NCI-H2029 (cell line): Measurements from ENCODE around the gene LRTM2.
A peak's percentile ranks its signal among the peaks of the same experiment; 100 is the strongest.

Experiments used
- DNase-seq: peaks from one replicate; lab custom pipeline; 2025; lab: John Stamatoyannopoulos, UW

LRTM2 gene

GRCh38 chr12:1820191-1820895 is at the start of gene LRTM2:
Gene LRTM2, plus strand, starts transcription at chr12:1820565. Its CDS starts 7,584 bp downstream, at chr12:1828149.
- no peak for DNase-seq

DNA sequence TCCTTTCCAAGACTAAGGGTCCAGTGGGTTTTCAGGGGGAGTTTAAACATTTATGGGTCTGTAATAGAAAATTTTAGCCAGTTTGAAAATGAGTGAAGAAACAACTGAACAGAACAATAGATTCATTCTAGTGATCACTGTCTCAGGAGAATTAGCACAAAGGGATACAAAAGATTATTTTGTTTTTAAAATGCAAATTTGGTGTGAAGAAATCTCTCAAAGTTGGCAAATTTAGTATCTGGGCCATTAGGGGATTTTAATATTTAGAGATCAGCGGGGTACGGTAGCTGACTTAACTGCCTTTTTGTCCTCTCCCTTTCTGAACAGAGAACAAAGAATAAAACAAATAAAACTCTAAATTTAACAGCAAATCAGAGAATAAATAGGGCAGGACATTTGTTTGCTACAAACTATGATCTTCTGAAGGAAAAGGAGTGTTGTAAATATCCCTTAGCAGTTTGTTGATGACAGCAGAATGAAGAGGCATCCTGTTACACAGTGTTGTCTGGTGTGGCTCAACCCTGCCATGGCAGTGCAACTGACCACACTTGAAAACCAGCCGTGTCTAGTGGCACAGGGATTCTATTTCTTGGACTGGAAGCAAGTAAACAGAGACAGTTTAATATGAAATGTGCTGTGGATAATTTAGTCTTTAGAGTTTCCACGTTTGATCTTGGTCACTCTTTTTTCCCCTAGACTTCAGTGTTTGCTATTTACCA is 46.3 kb upstream of the LRTM2 start:
- peak; percentile 26 for DNase-seq

DNA sequence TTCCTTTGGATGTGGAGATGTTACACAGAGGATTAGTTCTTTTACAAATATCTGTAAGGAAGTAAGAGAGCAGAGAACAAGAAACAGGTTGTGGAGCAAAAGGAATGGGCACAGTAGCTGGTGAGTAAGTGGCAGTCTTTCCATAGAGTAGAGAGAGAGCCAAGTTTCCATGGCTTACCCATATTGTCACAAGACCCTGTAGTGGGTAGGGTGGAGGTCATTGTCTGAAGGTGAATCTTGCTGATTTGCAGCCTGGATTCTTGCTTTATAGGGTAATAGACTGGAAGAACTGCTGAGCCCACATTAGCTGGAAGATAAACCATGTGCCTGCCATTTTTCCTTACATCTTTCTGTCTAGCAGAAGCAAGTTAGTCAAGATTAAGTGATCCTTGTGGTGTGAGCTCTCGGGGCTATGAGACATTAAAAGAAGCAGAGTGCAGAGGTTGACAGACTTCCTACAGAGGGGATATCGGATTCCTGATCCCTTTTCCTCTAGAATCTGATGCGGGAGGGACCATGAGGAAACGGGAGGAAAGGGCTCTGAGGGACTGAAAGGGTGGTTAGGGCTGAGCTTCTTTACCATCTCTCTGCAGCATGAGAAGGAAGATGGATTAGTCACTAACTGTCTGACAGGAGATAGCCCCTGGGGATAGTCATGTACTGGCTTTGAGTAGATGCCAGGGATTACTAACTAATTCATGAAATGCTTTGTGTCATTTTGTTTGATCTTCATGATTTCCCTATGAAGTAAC is 44.0 kb upstream of the LRTM2 start:
- no peak for DNase-seq

DNA sequence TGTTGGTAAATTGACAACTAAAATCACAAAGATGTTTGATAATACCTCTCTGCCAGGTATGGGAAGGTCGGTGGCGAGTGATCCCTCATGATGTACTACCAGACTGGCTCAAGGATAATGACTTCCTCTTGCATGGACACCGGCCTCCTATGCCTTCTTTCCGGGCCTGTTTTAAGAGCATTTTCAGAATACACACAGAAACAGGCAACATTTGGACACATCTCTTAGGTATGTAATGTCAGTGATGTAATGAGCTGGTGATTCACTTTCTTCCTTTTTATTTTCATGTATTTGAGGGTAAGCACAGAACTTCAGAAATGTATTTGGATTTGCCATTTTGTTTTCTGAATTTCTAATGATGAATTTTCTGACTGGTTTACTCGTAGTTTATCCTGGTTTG is 42.6 kb upstream of the LRTM2 start:
- no peak for DNase-seq

GRCh38 chr12:1778911-1779310 is 41.5 kb upstream of the LRTM2 start:
- no peak for DNase-seq

DNA sequence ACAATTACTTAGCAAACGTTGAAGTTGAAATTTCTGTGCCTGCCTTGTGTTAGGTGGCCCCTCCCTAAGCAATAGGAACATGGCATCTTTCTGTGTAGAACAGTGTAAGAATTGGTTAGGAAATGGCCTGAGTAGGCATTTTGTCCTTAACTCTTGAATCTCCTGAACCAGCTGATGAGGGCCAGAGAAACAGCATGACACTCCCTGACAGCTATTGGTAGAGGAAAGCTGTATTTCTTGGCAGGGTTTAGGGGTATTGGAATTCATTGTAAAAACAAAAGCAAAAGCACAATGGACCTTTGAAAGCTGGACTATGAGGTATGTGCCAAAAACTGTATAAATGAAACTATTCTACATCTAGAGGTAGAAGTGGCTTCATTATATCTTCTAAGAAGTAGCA is 40.6 kb upstream of the LRTM2 start:
- DNase-seq = no peak

DNA sequence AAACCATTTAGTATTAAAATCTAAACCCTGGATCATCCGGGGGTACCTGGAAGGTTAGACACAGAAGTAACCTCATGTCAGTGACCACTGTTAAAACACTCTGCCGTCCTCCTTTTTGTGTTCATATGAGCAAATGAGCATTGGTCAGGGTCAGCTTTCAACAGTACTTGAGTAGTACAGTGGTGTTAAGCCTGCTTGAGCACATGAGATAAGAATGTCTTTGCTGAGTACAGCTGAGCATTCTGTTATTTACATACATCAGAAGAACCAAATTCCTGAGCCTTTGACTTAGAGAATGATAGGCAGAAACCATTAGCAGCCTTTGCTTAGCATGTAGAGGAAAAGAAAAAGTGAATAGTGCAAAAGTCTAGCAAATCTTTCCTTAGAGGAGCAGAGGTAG is 38.6 kb upstream of the LRTM2 start:
- DNase-seq = no peak

GRCh38 chr12:1782215-1782614 is 38.1 kb upstream of the LRTM2 start:
- no peak for DNase-seq

DNA sequence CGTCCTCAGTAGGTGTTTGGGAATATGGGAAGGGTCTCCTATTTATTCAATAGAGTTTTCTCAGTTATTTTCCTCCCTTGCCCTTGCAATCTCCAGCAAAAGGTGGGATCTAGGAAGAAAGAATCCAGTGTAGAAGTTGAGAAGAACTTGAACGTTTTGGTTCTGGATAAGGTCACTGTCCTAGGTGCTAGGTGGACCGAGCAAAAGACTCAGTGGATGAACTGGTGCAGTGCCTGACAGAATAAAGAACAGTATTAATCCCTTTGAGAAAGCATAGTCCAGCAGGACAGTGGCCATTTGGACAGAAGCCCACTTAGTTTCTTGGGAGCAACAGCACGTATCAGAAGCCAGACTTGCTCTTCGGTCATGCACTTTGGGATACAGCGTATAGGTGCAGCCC is 32.7 kb upstream of the LRTM2 start:
- DNase-seq = no peak

GRCh38 chr12:1790444-1790843 is 29.9 kb upstream of the LRTM2 start:
- DNase-seq = no peak

DNA sequence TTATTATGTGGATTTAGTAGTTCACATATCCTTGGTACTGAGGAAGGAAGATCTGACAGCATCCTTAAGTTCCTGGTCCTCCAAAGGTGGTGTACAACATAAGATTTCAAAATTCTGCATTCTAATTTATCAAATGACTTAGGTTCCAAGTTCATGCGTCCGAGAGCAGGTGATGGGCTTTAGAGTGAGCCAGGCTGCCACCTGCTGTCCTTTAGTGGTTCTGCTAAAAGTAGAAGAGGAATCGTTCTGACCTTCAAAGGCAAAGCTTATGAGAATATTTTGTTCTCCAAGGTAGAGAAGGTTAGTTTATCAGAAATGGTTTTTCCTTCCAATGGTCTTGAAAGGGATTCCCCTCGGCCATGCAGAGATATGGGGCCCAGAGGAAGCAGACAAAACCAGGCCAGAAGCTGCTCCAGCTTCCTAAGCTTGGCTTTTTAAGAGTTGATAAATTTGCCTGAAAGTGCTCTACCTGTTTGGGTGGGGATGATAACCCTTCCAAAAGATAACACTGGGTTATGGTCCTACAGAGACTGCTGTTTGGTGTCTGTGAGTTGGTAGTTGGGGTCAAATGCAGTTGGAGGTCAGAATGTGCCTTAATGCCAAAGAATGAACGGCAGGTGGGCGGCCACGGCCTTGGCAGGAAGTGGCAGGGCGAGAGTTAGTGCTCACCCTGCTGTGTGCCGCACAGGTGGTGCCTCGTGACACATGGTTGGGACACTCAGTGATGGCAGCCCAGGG is 29.1 kb upstream of the LRTM2 start:
- DNase-seq = peak; percentile 53

GRCh38 chr12:1792406-1792805 is 28.0 kb upstream of the LRTM2 start:
- DNase-seq = no peak

DNA sequence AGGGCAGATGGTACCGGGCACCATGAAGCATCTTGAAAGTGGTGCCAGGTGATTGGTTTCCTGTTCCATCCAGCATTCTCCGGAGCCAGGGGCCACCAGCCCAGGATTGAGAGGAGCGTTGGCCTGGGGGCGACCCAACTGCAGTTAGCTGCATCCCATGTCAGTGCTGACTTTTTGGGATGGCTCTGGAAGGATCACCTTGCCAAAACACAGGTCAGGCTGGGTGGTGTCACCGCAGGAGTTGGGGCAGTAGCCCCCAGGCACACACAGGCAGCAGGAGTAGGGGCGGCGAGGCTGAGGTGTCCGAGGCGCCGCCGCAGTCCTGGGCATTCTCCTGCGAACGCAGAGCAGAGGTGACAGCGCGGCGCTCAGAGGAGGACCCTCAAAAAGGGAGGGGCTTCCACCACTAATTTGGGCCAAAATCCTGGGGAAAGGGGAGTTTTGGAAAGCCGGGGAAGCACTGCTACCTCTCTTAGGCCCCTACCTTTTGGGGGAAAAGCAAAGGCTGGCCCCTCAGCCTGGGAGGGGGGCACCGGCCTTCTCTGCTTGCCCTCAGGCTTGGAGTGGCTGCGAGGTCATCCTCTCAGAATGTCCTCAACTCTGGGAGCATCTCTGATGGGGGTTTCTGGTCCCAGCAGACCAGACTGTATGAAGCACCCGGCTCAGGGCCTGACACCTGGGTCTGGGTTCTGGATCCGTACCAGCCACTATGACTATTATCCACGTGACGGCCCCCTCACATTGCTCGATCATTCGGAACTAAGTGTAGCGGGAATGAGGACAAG is 26.7 kb upstream of the LRTM2 start:
- DNase-seq = no peak

DNA sequence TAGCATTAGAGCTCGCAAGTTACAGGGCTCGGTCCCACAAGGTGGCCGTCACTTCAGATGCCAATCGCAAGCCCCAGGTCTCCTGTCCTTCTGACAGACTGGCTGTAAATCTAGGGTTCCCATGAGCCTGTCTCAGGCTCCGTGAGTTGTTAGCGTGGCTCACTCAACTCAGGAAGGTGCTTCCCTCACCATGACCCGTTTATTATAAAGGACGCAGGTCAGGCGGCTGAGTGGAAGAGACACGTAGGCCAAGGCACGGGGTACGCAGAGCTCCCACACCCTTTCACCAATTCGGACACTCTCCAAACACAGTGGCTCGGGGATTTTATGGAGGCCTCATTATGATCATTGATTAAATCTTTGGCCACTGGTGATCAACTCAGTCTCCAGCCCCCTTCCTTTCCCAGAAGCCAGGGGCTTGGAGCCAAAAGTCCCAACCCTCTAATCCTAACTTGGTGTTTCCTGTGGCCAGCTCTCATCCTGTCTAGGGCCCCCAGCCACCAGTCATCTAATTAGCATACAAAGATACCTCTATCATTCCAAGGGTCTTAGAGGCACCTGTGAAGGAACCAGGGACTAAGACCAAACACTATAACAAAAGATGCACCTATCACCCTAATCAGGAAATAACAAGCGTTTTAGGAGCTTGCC is 25.8 kb upstream of the LRTM2 start:
- no peak for DNase-seq

- no peak for DNase-seq
Observed at GRCh38 chr12:1795221-1795784, 25.1 kb upstream of the LRTM2 start.

- peak; percentile 85 for DNase-seq
Observed at GRCh38 chr12:1795785-1796514, 24.4 kb upstream of the LRTM2 start.

DNA sequence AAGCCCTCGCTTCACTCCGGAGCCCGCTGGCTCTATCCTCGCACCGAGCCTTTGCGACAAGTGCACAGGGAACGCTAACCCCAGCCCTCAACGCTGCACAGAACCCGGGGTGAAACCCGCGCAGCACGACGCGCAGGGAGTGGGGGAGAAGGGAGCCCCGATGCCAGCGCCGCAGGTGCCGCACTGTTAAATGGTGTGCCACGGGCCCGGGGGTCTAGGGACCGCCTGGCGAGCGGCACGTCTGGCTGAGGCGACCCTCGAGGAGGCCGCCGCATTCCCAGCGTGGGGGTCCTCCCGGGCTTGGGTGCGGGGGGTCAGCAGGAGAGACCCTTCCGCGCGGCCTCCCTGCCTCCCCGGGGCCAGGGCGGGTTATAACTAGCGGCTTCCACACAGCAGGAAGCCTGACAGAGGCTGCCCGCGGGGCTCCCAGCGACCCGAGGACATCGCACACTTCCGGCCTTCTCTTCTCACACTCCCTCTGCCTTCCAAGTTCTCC is 23.8 kb upstream of the LRTM2 start:
- peak; percentile 8 for DNase-seq

- DNase-seq = no peak
Observed at GRCh38 chr12:1797011-1797901, 23.1 kb upstream of the LRTM2 start.
